Mesendoderm (in vitro differentiated cells): ENCODE results near the gene APAF1.

Experiments used
- DNase-seq: peaks from one replicate; pipeline ENCODE4 v3.0.0; 2013
- H2AK5ac ChIP-seq: 2 replicates; pipeline ENCODE4 v1.6.1; 2013; ENCODE audit warnings: low read length, inconsistent platforms
- H2BK120ac ChIP-seq: 2 replicates; pipeline ENCODE4 v1.6.1; 2013; ENCODE audit warnings: low read depth, mild to moderate bottlenecking, low read length, moderate library complexity, mixed read lengths
- H2BK15ac ChIP-seq: replicated peaks from 2 replicates; pipeline ENCODE4 v1.6.1; 2013; ENCODE audit warnings: low read depth, mild to moderate bottlenecking, moderate library complexity
- H2BK5ac ChIP-seq: 2 replicates; pipeline ENCODE4 v1.6.1; 2013; ENCODE audit warnings: low read length, inconsistent platforms
- H3K18ac ChIP-seq: 2 replicates; pipeline ENCODE4 v1.6.1; 2013; ENCODE audit warnings: mild to moderate bottlenecking, low read length, mixed read lengths
- H3K23ac ChIP-seq: one replicate; pipeline ENCODE4 v1.6.1; 2013; ENCODE audit warnings: low read length
- H3K27ac ChIP-seq: 2 replicates; pipeline ENCODE4 v1.5.1; 2013; ENCODE audit warnings: low read depth, mild to moderate bottlenecking, inconsistent platforms, low read length, moderate library complexity
- H3K27me3 ChIP-seq: 2 replicates; pipeline ENCODE4 v1.6.1; 2013; ENCODE audit warnings: low read length, control low read depth, mild to moderate bottlenecking, inconsistent platforms; ENCODE audit not compliant: insufficient read depth, poor library complexity
- H3K36me3 ChIP-seq: 2 replicates; pipeline ENCODE4 v1.6.1; 2013; ENCODE audit warnings: low read length, inconsistent platforms; ENCODE audit not compliant: control insufficient read depth, insufficient read depth
- H3K4ac ChIP-seq: one replicate; pipeline ENCODE4 v1.6.1; 2013; ENCODE audit warnings: low read depth, mild to moderate bottlenecking, low read length, moderate library complexity
- H3K4me1 ChIP-seq: 2 replicates; pipeline ENCODE4 v1.6.1; 2013; ENCODE audit warnings: low read depth, low read length, inconsistent platforms; ENCODE audit not compliant: control insufficient read depth
- H3K4me2 ChIP-seq: 2 replicates; pipeline ENCODE4 v1.6.1; 2013; ENCODE audit warnings: low read length
- H3K4me3 ChIP-seq: 2 replicates; pipeline ENCODE4 v1.5.1; 2013; ENCODE audit warnings: mild to moderate bottlenecking, low read length
- H3K56ac ChIP-seq: one replicate; pipeline ENCODE4 v1.6.1; 2013; ENCODE audit warnings: low read length
- H3K79me1 ChIP-seq: 2 replicates; pipeline ENCODE4 v1.6.1; 2013; ENCODE audit warnings: low read length, inconsistent platforms
- H3K79me2 ChIP-seq: 2 replicates; pipeline ENCODE4 v1.6.1; 2013; ENCODE audit warnings: mild to moderate bottlenecking, low read length; ENCODE audit not compliant: control insufficient read depth, insufficient read depth
- H3K9ac ChIP-seq: 2 replicates; pipeline ENCODE4 v1.6.1; 2013; ENCODE audit warnings: low read length, inconsistent platforms
- H4K5ac ChIP-seq: one replicate; pipeline ENCODE4 v1.6.1; 2013; ENCODE audit warnings: low read length
- H4K8ac ChIP-seq: one replicate; pipeline ENCODE4 v1.6.1; 2013; ENCODE audit warnings: low read depth, mild to moderate bottlenecking, control low read depth, low read length, moderate library complexity
- WGBS: extraction: QIAGEN DNeasy Blood & Tissue Kit; methylation state at CpG from one replicate; pipeline ENCODE4 v1.1.7; 2013; ENCODE audit warnings: low lambda C conversion rate, missing lambda C conversion rate; ENCODE audit not compliant: insufficient coverage; ENCODE audit errors: extremely low coverage; 5-methylcytosine and 5-hydroxymethylcytosine counted together

APAF1 gene

GRCh38 chr12:98696036-98696646, 51.1 kb downstream of the APAF1 start:
- WGBS, result no CpG with 5 or more reads among the region's 8 CpGs

DNA sequence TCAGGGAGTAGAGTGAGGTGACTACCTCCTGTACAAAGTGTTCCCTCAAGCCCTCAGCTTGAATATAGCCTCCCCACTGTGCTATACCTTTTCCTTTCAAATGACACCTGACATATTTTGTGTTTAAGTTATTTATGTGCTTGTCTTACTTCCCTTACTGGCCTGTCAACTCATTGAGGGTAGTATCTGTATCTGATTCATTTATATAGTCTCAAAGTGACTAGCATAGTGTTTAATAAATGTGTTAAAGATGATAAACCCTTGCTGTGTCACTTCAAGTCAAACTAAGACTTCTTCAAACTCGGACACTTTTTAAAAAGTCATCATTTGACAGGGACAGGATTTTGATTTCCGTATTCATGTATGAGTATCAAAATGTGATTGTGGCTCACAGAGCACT, 52.1 kb downstream of the APAF1 start:
- H3K4me1 ChIP-seq, result peaks cover 3% of the 10 kb centered on the region
- H3K56ac ChIP-seq, result no peak overlapping the region
- WGBS, result no CpG with 5 or more reads among the region's 2 CpGs
- H3K4me2 ChIP-seq, result no peak overlapping the region
- H3K9ac ChIP-seq, result no peak overlapping the region
- no peak for DNase-seq
- no peak overlapping the region for H4K5ac ChIP-seq
- peaks cover 2% of the 10 kb centered on the region for H3K36me3 ChIP-seq
- no peak overlapping the region for H2BK120ac ChIP-seq
- H3K27me3 ChIP-seq, result no peaks in the 10 kb centered on the region
- no peak overlapping the region for H2BK5ac ChIP-seq
- H3K18ac ChIP-seq, result no peak overlapping the region
- H3K23ac ChIP-seq, result no peak overlapping the region
- H3K79me2 ChIP-seq, result no peaks in the 10 kb centered on the region
- no peaks in the 10 kb centered on the region for H3K79me1 ChIP-seq
- no peak overlapping the region for H3K4ac ChIP-seq
- no peak overlapping the region for H3K27ac ChIP-seq
- no peak overlapping the region for H4K8ac ChIP-seq
- H2BK15ac ChIP-seq, result no peak overlapping the region
- no peak overlapping the region for H2AK5ac ChIP-seq
- H3K4me3 ChIP-seq, result no peak overlapping the region

More at GRCh38 chr12:98696036-98696646, 51.1 kb downstream of the APAF1 start:
- peak; percentile 60 for DNase-seq
- no peak overlapping the region for H3K9ac ChIP-seq
- H2BK5ac ChIP-seq, result no peak overlapping the region
- H4K8ac ChIP-seq, result no peak overlapping the region
- H3K4me3 ChIP-seq, result no peak overlapping the region
- H4K5ac ChIP-seq, result no peak overlapping the region
- H2AK5ac ChIP-seq, result no peak overlapping the region
- no peak overlapping the region for H3K27ac ChIP-seq
- H3K79me1 ChIP-seq, result no peaks in the 10 kb centered on the region
- H2BK120ac ChIP-seq, result no peak overlapping the region
- H3K27me3 ChIP-seq, result no peaks in the 10 kb centered on the region
- H3K56ac ChIP-seq, result no peak overlapping the region
- no peak overlapping the region for H3K4me2 ChIP-seq
- no peaks in the 10 kb centered on the region for H3K79me2 ChIP-seq
- H3K4ac ChIP-seq, result no peak overlapping the region
- H3K23ac ChIP-seq, result no peak overlapping the region
- H3K4me1 ChIP-seq, result peaks cover 3% of the 10 kb centered on the region
- H3K36me3 ChIP-seq, result peaks cover 2% of the 10 kb centered on the region
- H2BK15ac ChIP-seq, result no peak overlapping the region
- H3K18ac ChIP-seq, result no peak overlapping the region

GRCh38 chr12:98698603-98699463, 53.7 kb downstream of the APAF1 start:
- Histone ChIP-seq H4K5ac (no peak overlapping the region), H3K27me3 (no peaks in the 10 kb centered on the region), H3K23ac (no peak overlapping the region), H3K4me3 (no peak overlapping the region), H3K4me2 (no peak overlapping the region), H4K8ac (no peak overlapping the region), H2BK120ac (no peak overlapping the region), H3K36me3 (peaks cover 2% of the 10 kb centered on the region), H3K56ac (no peak overlapping the region), H2BK15ac (no peak overlapping the region), H3K27ac (no peak overlapping the region), H3K4me1 (peaks cover 3% of the 10 kb centered on the region), H3K79me1 (no peaks in the 10 kb centered on the region), H3K18ac (no peak overlapping the region), H2BK5ac (no peak overlapping the region), H3K9ac (no peak overlapping the region), H2AK5ac (no peak overlapping the region), H3K4ac (no peak overlapping the region), H3K79me2 (no peaks in the 10 kb centered on the region)
- no CpG with 5 or more reads among the region's 6 CpGs for WGBS
- peak; percentile 81 for DNase-seq

DNA sequence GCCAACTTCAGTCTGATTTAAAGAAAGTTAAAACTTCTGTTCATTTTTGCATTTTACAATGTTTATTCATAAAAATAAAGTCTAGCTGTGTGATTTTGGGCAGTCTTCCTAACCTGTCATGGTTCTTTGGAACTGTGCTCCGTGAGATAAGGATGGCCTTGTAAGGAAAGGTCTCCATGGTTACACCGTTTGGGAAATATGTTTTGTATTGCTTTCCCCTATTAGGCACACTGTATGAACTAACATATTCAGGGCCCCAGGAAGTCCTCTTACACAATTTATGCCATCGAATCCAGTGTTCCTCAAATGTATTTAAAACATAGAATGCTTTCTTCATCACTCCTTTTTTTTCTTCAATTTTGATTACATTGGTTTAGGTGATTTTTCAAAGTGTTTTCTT, 54.5 kb downstream of the APAF1 start:
- Histone ChIP-seq H3K18ac (no peak overlapping the region), H3K4me3 (no peak overlapping the region), H3K79me1 (no peaks in the 10 kb centered on the region), H3K27ac (no peak overlapping the region), H2BK5ac (no peak overlapping the region), H3K56ac (no peak overlapping the region), H3K27me3 (no peaks in the 10 kb centered on the region), H4K8ac (no peak overlapping the region), H2BK120ac (no peak overlapping the region), H3K23ac (no peak overlapping the region), H3K4me1 (peaks cover 3% of the 10 kb centered on the region), H3K9ac (no peak overlapping the region), H2BK15ac (no peak overlapping the region), H3K4ac (no peak overlapping the region), H3K79me2 (no peaks in the 10 kb centered on the region), H2AK5ac (no peak overlapping the region), H4K5ac (no peak overlapping the region), H3K4me2 (no peak overlapping the region), H3K36me3 (peaks cover 2% of the 10 kb centered on the region)
- DNase-seq, result no peak
- WGBS, result no CpG with 5 or more reads among the region's 3 CpGs

GRCh38 chr12:98701166-98701565, 56.1 kb downstream of the APAF1 start:
- no CpG with 5 or more reads among the region's 1 CpG for WGBS
- H4K5ac ChIP-seq, result no peak overlapping the region
- H3K4me3 ChIP-seq, result no peak overlapping the region
- H3K56ac ChIP-seq, result no peak overlapping the region
- no peak overlapping the region for H3K23ac ChIP-seq
- no peak overlapping the region for H2AK5ac ChIP-seq
- H3K9ac ChIP-seq, result no peak overlapping the region
- peaks cover 2% of the 10 kb centered on the region for H3K36me3 ChIP-seq
- H4K8ac ChIP-seq, result no peak overlapping the region
- no peaks in the 10 kb centered on the region for H3K79me1 ChIP-seq
- no peaks in the 10 kb centered on the region for H3K79me2 ChIP-seq
- H3K4me1 ChIP-seq, result no peaks in the 10 kb centered on the region
- no peak overlapping the region for H2BK15ac ChIP-seq
- no peak overlapping the region for H3K27ac ChIP-seq
- no peak overlapping the region for H3K4ac ChIP-seq
- H3K4me2 ChIP-seq, result no peak overlapping the region
- H3K27me3 ChIP-seq, result no peaks in the 10 kb centered on the region
- H2BK120ac ChIP-seq, result no peak overlapping the region
- no peak for DNase-seq
- no peak overlapping the region for H2BK5ac ChIP-seq
- H3K18ac ChIP-seq, result no peak overlapping the region
